Activated T-cell treated with anti-CD3 and anti-CD28 coated beads for 4 hours (primary cell): ENCODE results near the gene TP53AIP1.

Experiments
- DNase-seq: peaks from one replicate; pipeline ENCODE4 v3.0.0-alpha.2; 2020

The TP53AIP1 gene

GRCh38 chr11:128904656-128905344 is 37.9 kb downstream of the TP53AIP1 start:
- no peak for DNase-seq

GRCh38 chr11:128904303-128904655 is 38.4 kb downstream of the TP53AIP1 start:
- no peak for DNase-seq

- no peak for DNase-seq
These were observed 39.2 kb downstream of the TP53AIP1 start for GRCh38 chr11:128903248-128904061.

GRCh38 chr11:128902515-128903066 is 40.1 kb downstream of the TP53AIP1 start:
- DNase-seq = no peak

GRCh38 chr11:128901653-128902514 is 40.8 kb downstream of the TP53AIP1 start:
- no peak for DNase-seq

- no peak for DNase-seq
These were observed 42.2 kb downstream of the TP53AIP1 start for GRCh38 chr11:128900468-128900867.

- DNase-seq = no peak
These were observed 43.9 kb downstream of the TP53AIP1 start for GRCh38 chr11:128898580-128899344.

- DNase-seq = no peak
These were observed 44.8 kb downstream of the TP53AIP1 start for GRCh38 chr11:128897826-128898225.

GRCh38 chr11:128896356-128896755 is 46.3 kb downstream of the TP53AIP1 start:
- DNase-seq = no peak

GRCh38 chr11:128895526-128895925 is 47.1 kb downstream of the TP53AIP1 start:
- DNase-seq = no peak

- no peak for DNase-seq
These were observed 48.0 kb downstream of the TP53AIP1 start for GRCh38 chr11:128894685-128895084.

GRCh38 chr11:128894286-128894681 is 48.4 kb downstream of the TP53AIP1 start:
- DNase-seq = no peak

GRCh38 chr11:128893578-128894285 is 48.9 kb downstream of the TP53AIP1 start:
- no peak for DNase-seq

- DNase-seq = no peak
These were observed 49.7 kb downstream of the TP53AIP1 start for GRCh38 chr11:128892866-128893565.

- DNase-seq = no peak
These were observed 50.7 kb downstream of the TP53AIP1 start for GRCh38 chr11:128891913-128892398.

GRCh38 chr11:128890543-128891368 is 51.9 kb downstream of the TP53AIP1 start, which contains the start of gene KCNJ5:
Gene KCNJ5 (plus strand): TSS chr11:128891356. CDS start chr11:128911274, 19,918 bp downstream.
- DNase-seq = no peak

- no peak for DNase-seq
These were observed 52.5 kb downstream of the TP53AIP1 start for GRCh38 chr11:128890216-128890542.

- no peak for DNase-seq
These were observed 52.9 kb downstream of the TP53AIP1 start for GRCh38 chr11:128889657-128890213.
